ENCODE data around the gene LRRN2.

DNA sequence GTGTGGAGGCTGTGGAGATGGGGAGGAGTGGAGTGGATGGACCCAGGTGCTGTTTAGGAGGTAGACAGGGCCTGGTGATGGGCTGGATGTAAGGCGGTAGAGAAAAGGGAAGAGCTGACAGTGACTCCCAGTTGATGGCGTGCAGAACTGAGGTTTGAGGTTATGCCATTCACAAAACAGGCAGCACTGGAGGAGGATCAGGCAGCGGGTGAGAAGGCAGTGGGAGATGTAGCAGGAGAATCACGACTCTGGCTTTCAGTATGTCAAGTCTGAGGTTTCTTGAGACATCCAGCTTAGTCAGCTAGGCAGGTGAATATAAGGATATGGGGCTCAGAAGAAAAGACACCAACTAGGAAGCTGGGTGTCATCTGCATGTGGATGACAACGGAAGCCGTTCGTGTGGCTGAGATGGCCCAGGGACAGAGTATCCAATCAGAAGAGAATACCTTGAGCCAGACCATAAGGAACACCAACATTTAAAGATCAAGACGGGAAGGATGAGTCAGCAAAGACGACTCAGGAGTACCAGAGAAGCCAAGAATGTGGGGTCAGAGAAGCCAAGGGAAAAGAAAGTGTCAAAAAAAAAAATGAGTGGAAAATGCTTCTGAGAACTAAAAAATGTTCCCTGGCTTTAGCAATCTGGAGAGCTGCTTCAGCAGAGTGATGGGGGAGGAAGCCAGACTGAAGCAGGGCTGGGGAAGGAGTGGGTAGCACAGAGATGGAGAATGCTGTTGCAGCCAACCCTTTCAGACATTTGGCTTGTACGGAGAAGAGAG is 15.2 kb downstream of the LRRN2 start:
- TF ChIP-seq, protein P1, sequence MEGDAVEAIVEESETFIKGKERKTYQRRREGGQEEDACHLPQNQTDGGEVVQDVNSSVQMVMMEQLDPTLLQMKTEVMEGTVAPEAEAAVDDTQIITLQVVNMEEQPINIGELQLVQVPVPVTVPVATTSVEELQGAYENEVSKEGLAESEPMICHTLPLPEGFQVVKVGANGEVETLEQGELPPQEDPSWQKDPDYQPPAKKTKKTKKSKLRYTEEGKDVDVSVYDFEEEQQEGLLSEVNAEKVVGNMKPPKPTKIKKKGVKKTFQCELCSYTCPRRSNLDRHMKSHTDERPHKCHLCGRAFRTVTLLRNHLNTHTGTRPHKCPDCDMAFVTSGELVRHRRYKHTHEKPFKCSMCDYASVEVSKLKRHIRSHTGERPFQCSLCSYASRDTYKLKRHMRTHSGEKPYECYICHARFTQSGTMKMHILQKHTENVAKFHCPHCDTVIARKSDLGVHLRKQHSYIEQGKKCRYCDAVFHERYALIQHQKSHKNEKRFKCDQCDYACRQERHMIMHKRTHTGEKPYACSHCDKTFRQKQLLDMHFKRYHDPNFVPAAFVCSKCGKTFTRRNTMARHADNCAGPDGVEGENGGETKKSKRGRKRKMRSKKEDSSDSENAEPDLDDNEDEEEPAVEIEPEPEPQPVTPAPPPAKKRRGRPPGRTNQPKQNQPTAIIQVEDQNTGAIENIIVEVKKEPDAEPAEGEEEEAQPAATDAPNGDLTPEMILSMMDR (IDR thresholded peaks at IDR 0.05), result no peak
- no peak for TF ChIP-seq POLR2A (IDR thresholded peaks at IDR 0.05)
